PC-9 (cell line): ENCODE measurements around the gene OGFOD2.

Experiments
- CTCF ChIP-seq: fragments of 200-600 bp; sonication (generic); conservative IDR thresholded peaks from 2 replicates; pipeline ENCODE4 v1.6.1; 2017; ENCODE audit warnings: mixed run types, antibody characterized with exemption, mild to moderate bottlenecking, moderate library complexity
- EZH2 ChIP-seq: fragments of 200-600 bp; sonication (generic); IDR thresholded peaks from 2 replicates; pipeline ENCODE4 v1.8.0; 2017; ENCODE audit warnings: antibody characterized with exemption, low read depth

GRCh38 chr12:122990561-122990960, 15.5 kb downstream of the OGFOD2 start:
- TF ChIP-seq CTCF (no peak), EZH2 (no peak)
